ENCODE data around the gene OR5B21.

Gene OR5B21

DNA sequence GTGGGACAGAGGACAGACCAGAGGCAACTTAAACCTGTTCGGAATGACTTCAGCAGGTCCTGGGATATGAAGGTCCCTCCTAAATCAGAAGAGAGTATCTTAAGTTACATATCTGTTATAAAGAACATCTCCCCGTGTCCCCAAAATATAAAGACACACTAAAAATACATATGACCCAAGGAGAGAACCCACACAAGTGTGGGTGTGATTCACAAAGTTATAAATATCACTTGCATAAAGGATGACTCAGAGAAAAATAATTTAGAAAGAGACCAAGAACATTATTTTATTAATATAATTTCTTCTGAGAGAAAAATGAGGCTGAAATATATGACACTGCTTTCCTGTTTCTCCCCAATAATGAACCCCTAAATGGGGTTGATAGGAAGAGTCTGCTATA lies 14.2 kb downstream of the OR5B21 start:
- DNase-seq (ENCODE audit: low read depth in 2 of 2): no peak

DNA sequence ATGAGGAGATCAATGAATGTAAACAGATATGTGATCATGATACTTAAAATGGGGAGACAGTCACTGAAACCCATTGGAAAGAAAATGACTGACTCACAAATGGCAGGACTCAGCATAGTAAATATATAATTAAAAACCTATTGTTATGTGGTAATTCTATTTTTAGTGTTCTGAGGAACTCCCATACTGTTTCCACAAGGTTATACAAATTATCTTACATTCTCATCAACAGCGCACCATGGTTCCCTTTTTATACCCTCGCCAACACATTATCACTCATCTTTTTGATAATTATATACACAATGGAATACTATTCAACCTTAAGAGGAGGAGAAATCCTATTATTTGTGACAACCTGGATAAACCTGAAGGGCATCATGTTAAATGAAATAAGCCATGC lies 17.1 kb downstream of the OR5B21 start:
- DNase-seq (ENCODE audit: low read depth in 2 of 2): no peak

DNA sequence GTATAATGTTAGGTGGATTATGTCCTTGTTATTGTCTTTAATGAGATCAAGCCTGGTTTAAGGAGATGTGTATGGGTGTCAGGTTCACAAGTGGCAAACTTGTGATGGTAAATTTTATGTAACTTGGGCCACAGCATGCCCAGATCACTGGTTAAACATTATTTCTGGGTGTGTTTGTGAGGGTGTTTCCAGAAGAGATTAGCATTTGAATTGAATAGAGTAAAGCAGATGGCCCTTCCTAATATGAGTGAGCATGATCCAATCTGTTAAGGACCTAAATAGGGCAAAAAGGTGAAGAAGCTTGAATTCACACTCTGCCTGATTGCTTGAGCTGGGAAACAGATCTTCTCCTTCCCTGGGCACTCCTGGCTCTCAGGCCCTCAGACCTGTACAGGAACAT lies 20.7 kb downstream of the OR5B21 start:
- no peak for DNase-seq (ENCODE audit: low read depth in 2 of 2)

DNA sequence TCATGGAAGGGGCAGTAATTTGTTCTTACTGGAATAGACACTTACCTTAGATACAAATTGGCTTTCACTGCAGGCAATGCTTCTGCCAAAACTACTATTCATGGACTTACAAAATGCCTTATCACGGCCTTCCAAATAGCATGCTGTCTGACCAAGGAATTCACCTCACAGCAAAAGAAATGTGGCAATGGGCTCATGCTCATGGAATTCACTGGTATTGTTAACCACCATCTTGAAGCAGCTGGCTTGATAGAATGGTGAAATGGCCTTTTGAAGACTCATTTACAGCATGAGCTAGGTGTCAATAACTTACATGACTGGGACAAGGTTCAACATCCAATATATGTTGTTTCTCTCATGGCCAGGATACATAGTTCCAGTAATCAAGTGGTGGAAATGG lies 21.9 kb downstream of the OR5B21 start:
- DNase-seq (ENCODE audit: low read depth in 2 of 2): no peak

DNA sequence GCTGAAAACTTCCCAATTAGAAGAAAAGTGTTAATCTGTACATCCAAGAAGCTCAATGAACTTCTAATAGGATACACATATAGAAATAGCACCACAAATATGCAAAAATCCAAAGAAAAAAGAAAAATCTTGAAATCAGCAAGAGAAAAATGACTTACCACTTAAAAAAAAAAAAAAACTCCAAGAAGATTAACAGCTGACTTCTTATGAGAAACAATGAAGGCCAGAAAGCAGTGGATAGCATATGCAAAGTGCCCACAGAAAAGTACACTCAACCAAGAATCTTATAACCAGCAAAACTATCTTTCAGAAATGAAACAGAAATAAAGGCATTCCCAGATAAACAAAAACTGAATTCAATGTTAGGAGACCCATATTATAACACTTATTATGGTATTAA lies 36.0 kb downstream of the OR5B21 start:
- DNase-seq (ENCODE audit: low read depth in 2 of 2): no peak

DNA sequence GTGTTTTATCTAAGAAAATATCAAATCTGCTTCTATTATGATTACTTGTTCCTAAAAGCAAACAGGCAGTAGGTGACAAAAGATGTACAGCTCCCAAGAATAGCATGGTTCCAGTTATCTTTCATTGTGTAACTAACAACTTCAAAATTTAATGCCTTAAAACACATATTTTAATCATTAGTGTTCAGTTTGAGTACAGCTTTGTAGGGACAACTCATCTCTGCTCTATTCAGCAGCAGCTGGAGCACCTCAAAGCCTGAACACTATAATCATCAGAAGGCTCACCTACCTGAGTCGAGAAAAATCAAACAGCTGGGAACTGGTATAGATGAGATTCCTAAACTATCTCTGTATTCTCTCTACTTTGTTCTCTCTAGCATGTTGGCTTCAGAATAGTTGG lies 41.6 kb downstream of the OR5B21 start:
- no peak for DNase-seq (ENCODE audit: low read depth in 2 of 2)

DNA sequence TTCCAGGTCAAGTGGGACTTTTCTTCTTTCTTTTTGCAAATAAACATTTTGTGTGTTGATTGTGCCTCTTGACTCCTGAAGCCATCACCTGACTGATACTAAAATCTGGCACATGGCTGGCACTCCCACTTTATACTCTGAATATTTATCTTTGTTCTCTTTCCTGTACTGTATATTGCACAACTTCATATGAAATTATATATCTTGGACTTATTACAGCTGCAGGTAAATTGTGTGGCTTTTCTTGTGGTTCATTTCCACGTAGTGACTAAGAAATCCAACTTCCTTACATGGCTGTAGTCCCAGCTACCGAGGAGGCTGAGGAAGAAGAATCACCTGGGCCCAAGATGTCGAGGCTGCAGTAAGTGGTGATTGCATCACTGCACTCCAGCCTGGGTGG lies 42.2 kb downstream of the OR5B21 start:
- DNase-seq (ENCODE audit: low read depth in 2 of 2): no peak

Measured in stimulated activated CD4-positive, alpha-beta T cell treated with anti-CD3 and anti-CD28 coated beads, Interleukin-15, amount 100 ng/mL, for 48 hours (primary cell).